Measurements from ENCODE around the gene GP9.

Gene GP9

GRCh38 chr3:129061023-129061887, 676 bp downstream of the GP9 start:
- TF ChIP-seq, protein P1, sequence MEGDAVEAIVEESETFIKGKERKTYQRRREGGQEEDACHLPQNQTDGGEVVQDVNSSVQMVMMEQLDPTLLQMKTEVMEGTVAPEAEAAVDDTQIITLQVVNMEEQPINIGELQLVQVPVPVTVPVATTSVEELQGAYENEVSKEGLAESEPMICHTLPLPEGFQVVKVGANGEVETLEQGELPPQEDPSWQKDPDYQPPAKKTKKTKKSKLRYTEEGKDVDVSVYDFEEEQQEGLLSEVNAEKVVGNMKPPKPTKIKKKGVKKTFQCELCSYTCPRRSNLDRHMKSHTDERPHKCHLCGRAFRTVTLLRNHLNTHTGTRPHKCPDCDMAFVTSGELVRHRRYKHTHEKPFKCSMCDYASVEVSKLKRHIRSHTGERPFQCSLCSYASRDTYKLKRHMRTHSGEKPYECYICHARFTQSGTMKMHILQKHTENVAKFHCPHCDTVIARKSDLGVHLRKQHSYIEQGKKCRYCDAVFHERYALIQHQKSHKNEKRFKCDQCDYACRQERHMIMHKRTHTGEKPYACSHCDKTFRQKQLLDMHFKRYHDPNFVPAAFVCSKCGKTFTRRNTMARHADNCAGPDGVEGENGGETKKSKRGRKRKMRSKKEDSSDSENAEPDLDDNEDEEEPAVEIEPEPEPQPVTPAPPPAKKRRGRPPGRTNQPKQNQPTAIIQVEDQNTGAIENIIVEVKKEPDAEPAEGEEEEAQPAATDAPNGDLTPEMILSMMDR (IDR thresholded peaks at IDR 0.05; ENCODE audit: low read depth, low read length, missing control alignments): no peak
- in situ Hi-C loops (cut with HindIII; ENCODE audit: low pct_ligation_motif_present, low sequenced_read_pairs): no loop called here
- Histone ChIP-seq H3K27me3 (replicated peaks) (no peaks in the 10 kb centered on the region), H3K27ac (no peak overlapping the region), H3K36me3 (replicated peaks) (no peaks in the 10 kb centered on the region), H3K4me3 (ENCODE audit: low read depth, low read length) (no peak overlapping the region)
- DNase-seq: no peak

- H3K36me3 ChIP-seq (replicated peaks): no peaks in the 10 kb centered on the region
- no peak overlapping the region for H3K4me3 ChIP-seq (ENCODE audit: low read depth, low read length)
- H3K27ac ChIP-seq: no peak overlapping the region
- TF ChIP-seq, protein P1 (IDR thresholded peaks at IDR 0.05; ENCODE audit: low read depth, low read length, missing control alignments): no peak
- in situ Hi-C loops (cut with HindIII; ENCODE audit: low pct_ligation_motif_present, low sequenced_read_pairs): no loop called here
- no peak for DNase-seq
- no peaks in the 10 kb centered on the region for H3K27me3 ChIP-seq (replicated peaks)
Observed at GRCh38 chr3:129061888-129062834, 1.6 kb downstream of the GP9 start.

- no peak for DNase-seq
- no peaks in the 10 kb centered on the region for H3K27me3 ChIP-seq (replicated peaks)
- H3K27ac ChIP-seq: no peak overlapping the region
- no peak overlapping the region for H3K4me3 ChIP-seq (ENCODE audit: low read depth, low read length)
- in situ Hi-C loops (cut with HindIII; ENCODE audit: low pct_ligation_motif_present, low sequenced_read_pairs): no loop called here
- TF ChIP-seq, protein P1 (IDR thresholded peaks at IDR 0.05; ENCODE audit: low read depth, low read length, missing control alignments): no peak
- no peaks in the 10 kb centered on the region for H3K36me3 ChIP-seq (replicated peaks)
Observed at GRCh38 chr3:129063091-129063640, 2.6 kb downstream of the GP9 start.

GRCh38 chr3:129063841-129064482, 3.4 kb downstream of the GP9 start:
- in situ Hi-C loops (cut with HindIII; ENCODE audit: low pct_ligation_motif_present, low sequenced_read_pairs): no loop called here
- no peaks in the 10 kb centered on the region for H3K27me3 ChIP-seq (replicated peaks)
- TF ChIP-seq, protein P1 (IDR thresholded peaks at IDR 0.05; ENCODE audit: low read depth, low read length, missing control alignments): no peak
- H3K36me3 ChIP-seq (replicated peaks): no peaks in the 10 kb centered on the region
- no peak overlapping the region for H3K4me3 ChIP-seq (ENCODE audit: low read depth, low read length)
- no peak for DNase-seq
- no peak overlapping the region for H3K27ac ChIP-seq

- no peaks in the 10 kb centered on the region for H3K27me3 ChIP-seq (replicated peaks)
- in situ Hi-C loops (cut with HindIII; ENCODE audit: low pct_ligation_motif_present, low sequenced_read_pairs): no loop called here
- DNase-seq: no peak
Observed at GRCh38 chr3:129065016-129065719, 4.6 kb downstream of the GP9 start.

More at GRCh38 chr3:129065016-129065719, 4.6 kb downstream of the GP9 start:
- TF ChIP-seq, protein P1 (IDR thresholded peaks at IDR 0.05; ENCODE audit: low read depth, low read length, missing control alignments): no peak
- Histone ChIP-seq H3K27ac (no peak overlapping the region), H3K36me3 (replicated peaks) (no peaks in the 10 kb centered on the region), H3K4me3 (ENCODE audit: low read depth, low read length) (no peak overlapping the region)
